ENCODE measurements around the gene WDR64.

The WDR64 gene

GRCh38 chr1:241631674-241632073 lies 20.4 kb upstream of the WDR64 start:
- no peak for DNase-seq (ENCODE audit: low spot score)

GRCh38 chr1:241632987-241633386 lies 19.1 kb upstream of the WDR64 start:
- no peak for DNase-seq (ENCODE audit: low spot score)

- no peak for DNase-seq (ENCODE audit: low spot score)
These were observed 16.4 kb upstream of the WDR64 start for GRCh38 chr1:241635556-241636152.

DNA sequence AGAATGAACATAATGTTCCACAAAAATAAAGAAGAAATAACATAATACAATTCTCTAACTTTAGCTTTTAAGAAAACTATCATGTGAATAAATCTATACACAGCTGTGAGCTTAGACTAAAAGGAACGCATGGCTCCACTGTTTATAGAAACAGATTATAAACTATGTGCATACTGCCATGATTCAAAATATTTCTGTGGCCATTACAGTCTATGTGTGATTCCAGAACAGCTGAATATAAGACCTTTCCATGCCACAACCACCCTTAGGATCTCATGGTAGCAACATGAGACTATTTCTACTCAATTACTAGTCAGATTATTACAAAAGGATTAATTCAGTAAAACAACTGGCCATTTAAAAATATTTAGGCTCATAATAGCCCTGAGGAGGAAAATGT lies 15.8 kb upstream of the WDR64 start:
- DNase-seq (ENCODE audit: low spot score) = no peak

- DNase-seq (ENCODE audit: low spot score) = no peak
These were observed 15.0 kb upstream of the WDR64 start for GRCh38 chr1:241637046-241637590.

- no peak for DNase-seq (ENCODE audit: low spot score)
These were observed 14.5 kb upstream of the WDR64 start for GRCh38 chr1:241637604-241638003.

DNA sequence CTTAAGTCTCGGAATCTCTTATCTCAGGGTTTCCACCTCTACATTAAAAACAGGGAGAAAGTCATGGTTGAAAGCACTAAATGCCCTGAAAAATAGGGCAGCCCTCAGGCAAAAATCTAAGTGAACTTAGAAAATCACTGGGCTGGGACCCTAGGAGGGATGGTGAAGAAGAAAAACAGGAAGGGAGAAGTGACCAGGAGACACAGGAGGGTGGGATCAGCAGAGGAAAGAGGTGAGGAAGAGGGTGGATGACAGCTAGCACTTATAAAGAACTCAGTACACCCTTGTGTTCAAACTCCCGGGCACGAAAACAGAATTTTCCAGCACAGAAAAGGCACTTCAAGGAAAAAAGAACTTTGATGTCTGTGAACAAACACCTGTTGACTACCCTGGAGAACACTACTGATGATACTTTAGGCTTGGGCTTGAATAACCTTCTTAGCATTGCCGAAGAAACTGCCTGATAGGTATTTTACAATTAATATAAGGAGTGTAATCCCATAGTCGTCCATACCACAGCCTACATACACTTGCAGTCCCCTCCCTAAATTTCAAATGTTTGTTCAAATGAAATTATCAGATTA lies 13.9 kb upstream of the WDR64 start:
- no peak for DNase-seq (ENCODE audit: low spot score)

DNA sequence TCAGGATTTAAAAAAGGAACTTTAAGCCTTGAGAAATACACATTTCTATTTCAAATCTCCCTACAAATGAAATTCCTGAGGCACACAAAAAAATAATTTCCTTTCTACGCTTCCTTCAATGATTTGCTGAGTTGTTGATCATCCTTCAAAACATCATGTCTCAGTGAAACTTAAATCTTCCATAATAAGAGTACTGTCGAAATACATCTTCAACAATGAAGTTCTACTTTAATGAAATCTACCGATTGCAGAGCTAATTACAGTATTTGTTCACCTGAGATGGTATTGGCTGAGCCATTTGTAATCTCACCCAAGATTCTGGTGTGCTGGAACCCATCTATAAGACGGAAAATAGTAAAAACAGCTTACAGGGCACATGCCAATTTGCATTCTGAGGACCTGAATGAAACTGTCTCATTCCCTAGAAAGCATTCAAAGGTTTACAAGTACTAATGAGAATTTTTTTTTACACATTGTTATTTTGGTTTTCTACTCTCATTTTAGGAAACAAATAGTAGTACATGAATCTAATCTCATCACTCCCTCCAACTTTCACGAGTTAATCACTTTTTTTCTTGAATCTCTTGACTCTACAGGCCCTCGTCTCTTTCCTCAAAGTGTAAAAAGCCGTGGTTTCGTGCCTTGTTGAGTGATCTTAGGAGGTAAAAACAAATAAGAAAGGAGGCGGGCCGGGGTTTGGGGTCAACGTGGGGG lies 13.0 kb upstream of the WDR64 start:
- DNase-seq (ENCODE audit: low spot score) = no peak

- peak; percentile 38 for DNase-seq (ENCODE audit: low spot score)
These were observed 12.4 kb upstream of the WDR64 start for GRCh38 chr1:241639623-241640148.

- peak; percentile 88 for DNase-seq (ENCODE audit: low spot score)
These were observed 11.8 kb upstream of the WDR64 start, which contains the start of the genes CHML and OPN3 for GRCh38 chr1:241640149-241640866. Gene CHML, minus strand, starts transcription at chr1:241640369. Its CDS starts 4,603 bp downstream, at chr1:241635766. Gene OPN3, minus strand, starts transcription at chr1:241640369. Its CDS starts 115 bp downstream, at chr1:241640254.

DNA sequence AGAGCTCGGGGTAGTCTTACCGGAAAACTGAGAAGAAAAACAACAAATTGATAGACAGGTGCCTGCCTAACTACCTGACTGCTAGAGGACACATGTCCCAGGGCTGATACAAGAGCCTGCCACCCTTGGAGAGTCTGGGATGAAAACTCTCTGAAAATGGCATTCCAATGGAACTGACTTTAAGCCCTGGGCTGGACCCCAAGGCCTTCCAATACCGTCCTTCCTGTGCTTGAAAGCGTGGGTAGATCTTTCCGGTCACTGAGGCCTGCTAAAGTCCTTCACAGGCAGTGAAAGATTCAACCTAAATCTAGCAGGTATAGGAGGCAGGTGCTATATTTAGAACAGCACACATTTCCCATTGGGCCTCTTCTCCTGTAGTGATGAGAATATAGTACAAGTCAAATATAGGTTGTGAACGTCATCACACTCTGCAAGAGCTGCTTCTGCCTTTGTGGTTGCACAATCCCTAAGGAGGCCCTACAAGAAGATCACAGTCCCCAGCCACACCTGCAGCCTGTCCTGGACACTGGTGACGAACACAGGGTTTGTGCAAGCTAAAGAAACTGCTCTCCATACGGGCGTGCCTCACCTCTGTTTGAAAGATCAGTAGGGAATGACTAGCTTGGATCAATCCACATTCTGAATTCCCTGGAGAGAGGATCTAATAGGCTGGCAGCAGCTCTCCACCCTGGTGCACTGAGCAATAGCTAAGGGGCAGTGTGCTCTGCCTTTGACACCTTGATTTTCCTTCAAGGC lies 11.0 kb upstream of the WDR64 start:
- no peak for DNase-seq (ENCODE audit: low spot score)

DNA sequence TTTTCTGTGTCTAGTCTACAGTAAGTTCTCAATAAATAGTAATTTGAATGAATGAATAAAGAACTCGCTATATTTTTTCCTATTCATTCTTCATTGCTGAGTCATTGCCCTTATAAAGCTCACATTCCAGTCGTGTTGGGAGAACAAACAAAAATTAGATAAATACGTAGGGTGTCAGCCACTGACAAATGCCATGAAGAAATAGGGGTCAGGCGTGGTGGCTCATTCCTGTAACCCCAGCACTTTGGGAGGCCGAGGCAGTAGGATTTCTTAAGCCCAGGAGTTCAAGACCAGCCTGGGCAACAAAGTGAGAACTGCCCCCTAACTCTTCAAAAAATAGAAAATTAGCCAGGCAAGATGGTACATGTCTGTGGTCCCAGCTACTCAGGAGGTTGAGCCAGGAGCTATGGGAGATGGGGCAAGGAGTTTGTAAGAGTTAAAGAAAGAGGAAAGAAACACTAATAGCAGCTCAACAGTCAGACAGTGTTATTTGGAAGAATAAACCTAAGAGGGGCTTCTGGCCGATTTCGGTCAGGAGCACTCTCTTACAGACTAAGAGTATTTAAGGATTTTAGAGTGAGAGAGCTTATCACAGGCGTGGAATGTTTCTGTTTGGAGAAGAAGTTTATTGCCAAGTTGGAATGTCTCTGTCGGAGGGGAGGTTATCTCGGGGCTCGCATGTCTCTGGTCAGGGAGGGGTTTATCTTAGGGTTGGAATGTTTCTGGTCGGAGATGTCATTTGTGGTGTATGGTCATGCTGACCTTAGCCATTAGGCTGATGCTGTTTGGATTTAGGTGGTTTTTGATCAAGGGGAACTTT lies 10.1 kb upstream of the WDR64 start:
- peak; percentile 37 for DNase-seq (ENCODE audit: low spot score)

DNA sequence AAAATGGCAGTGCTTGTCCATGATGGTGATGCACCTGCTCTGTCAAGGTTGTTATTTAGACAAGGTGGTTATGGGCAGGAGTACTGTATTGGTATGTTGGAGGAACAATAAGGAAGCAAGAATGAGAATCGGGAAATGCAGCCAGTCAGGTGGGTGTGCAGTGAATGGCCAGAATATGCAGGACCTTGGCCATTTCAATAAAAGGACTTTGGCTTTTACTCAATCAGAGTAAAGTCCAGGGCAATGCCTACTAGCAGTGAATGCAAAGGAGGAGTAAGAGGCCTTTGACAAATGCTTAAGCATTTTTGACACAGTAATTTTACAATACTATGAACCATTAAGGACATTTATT lies 9.5 kb upstream of the WDR64 start:
- no peak for DNase-seq (ENCODE audit: low spot score)

GRCh38 chr1:241644259-241644658 lies 7.8 kb upstream of the WDR64 start:
- DNase-seq (ENCODE audit: low spot score) = no peak

GRCh38 chr1:241645199-241645598 lies 6.9 kb upstream of the WDR64 start:
- no peak for DNase-seq (ENCODE audit: low spot score)

DNA sequence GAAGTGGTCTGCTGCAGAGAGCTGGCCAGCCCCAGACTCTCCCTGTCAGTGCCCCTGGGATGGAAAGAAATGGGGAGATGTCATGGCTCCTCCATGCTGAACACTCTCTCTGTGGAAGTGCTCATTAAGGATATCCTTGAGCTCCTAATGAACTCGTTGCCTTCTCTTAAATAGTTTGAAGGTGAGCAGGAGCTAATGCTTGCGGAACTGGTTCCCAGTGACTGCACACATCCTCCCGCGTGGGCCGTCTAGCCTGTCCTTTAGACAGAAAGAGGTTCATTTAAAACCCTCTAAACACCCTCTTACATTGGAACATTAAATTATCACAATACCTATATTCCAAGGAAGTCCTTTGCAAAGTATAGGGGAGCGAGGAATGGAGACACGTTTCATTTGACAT lies 5.9 kb upstream of the WDR64 start:
- no peak for DNase-seq (ENCODE audit: low spot score)

GRCh38 chr1:241647658-241648057 lies 4.4 kb upstream of the WDR64 start:
- DNase-seq (ENCODE audit: low spot score) = no peak

GRCh38 chr1:241648159-241648558 lies 3.9 kb upstream of the WDR64 start:
- no peak for DNase-seq (ENCODE audit: low spot score)

DNA sequence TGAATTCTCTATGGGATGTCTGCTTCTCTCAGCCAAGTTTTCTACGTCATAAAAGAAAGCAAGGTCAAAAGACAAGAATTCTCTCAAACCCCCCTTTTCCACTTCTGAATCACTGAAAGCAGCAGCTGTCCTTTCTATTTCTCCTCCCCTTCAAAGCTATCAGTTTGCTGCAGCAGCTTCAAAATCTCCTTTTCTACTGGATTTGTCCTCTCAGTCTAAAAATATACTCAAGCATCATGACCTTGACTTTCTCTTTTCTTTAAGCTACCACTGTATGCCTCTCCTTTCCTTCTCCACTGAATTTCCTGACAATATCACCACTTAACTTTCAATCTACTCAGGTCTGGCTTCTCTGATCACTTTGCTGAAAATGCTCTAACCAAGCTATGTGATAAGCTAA lies 1.9 kb downstream of the WDR64 start:
- no peak for DNase-seq (ENCODE audit: low spot score)

- no peak for DNase-seq (ENCODE audit: low spot score)
These were observed 2.6 kb downstream of the WDR64 start for GRCh38 chr1:241654641-241655040.

Data from hepatic stellate cell (primary cell).